K562 (cell line): ENCODE results near the gene STX1A. TPM values are rescaled to one million over a fixed set of nuclear protein-coding genes. Genes with fewer than 3 reads are reported as not detected.
A peak's percentile ranks its signal among the peaks of the same experiment; 100 is the strongest.

ENCODE experiments used
- ATF2 ChIP-seq: sonication (generic); formaldehyde crosslinking; IDR thresholded peaks from 2 replicates; pipeline ENCODE4 v1.8.1; 2022; ENCODE audit warnings: missing genetic modification reagents
- BCLAF1 ChIP-seq, 2 experiments: fragments of 450-650 bp in 1 of 2; IDR thresholded peaks; 2 replicates each; pipeline ENCODE4 v1.6.1; 2011 to 2017; ENCODE audit warnings: low read depth in 2 of 2, antibody characterized with exemption in 1 of 2, borderline replicate concordance in 1 of 2, low read length in 1 of 2, mild to moderate bottlenecking in 1 of 2, mixed read lengths in 1 of 2; ENCODE audit not compliant: control insufficient read depth in 1 of 2
- BRCA1 ChIP-seq, 2 experiments: fragments of 450-650 bp in 1 of 2; sonication (generic) in 1 of 2; formaldehyde crosslinking in 1 of 2; IDR thresholded peaks; 2 replicates each; pipeline versions ENCODE4 v1.5.0 to v1.6.1; 2017 to 2020; ENCODE audit warnings: mild to moderate bottlenecking in 1 of 2, missing genetic modification reagents in 1 of 2
- KAT7 ChIP-seq: sonication (generic); formaldehyde crosslinking; IDR thresholded peaks from 2 replicates; pipeline ENCODE4 v1.8.0; 2022; ENCODE audit warnings: missing genetic modification reagents, mild to moderate bottlenecking, borderline replicate concordance
- NCOA1 ChIP-seq: fragments of 450-650 bp; IDR thresholded peaks from 2 replicates; pipeline ENCODE4 v1.6.1; 2016; ENCODE audit warnings: low read depth
- NKRF ChIP-seq: fragments of 450-650 bp; IDR thresholded peaks from 2 replicates; pipeline ENCODE4 v1.6.1; 2016; ENCODE audit warnings: borderline replicate concordance
- NR0B1 ChIP-seq: fragments of 450-650 bp; IDR thresholded peaks from one replicate; pipeline ENCODE4 v1.6.1; 2018; ENCODE audit warnings: mild to moderate bottlenecking, moderate library complexity; ENCODE audit not compliant: partially characterized antibody
- POLR2AphosphoS2 ChIP-seq: IDR thresholded peaks from 2 replicates; pipeline ENCODE4 v1.6.1; 2012; ENCODE audit warnings: low read length, improper control_type of control experiment
- THRB ChIP-seq: fragments of 450-650 bp; formaldehyde crosslinking; conservative IDR thresholded peaks from 2 replicates; pipeline ENCODE4 v1.4.0; 2022; ENCODE audit warnings: mild to moderate bottlenecking, missing genetic modification characterization
- UBTF ChIP-seq, 2 experiments: IDR thresholded peaks; 2 replicates each; pipeline ENCODE4 v1.6.1; 2012; ENCODE audit warnings: improper control_type of control experiment in 2 of 2, low read depth in 2 of 2, low read length in 2 of 2, borderline replicate concordance in 1 of 2
- ZBED1 ChIP-seq: IDR thresholded peaks from 2 replicates; pipeline ENCODE4 v1.6.1; 2014
- ZNF586 ChIP-seq: fragments of 450-650 bp; formaldehyde crosslinking; conservative IDR thresholded peaks from 2 replicates; pipeline ENCODE4 v1.4.0; 2020; ENCODE audit warnings: mild to moderate bottlenecking, moderate library complexity
- polyA plus RNA-seq, 8 experiments: library from polyadenylated mRNA; depleted of rRNA in 4 of 8; stranded (reverse) in 5 of 8; unstranded in 3 of 8; fragments of >200 nt; fragmentation: Nextera tagmentation in 2 of 8; fragmentation: Illumina TruSeq in 1 of 8; extraction: Ambion mirVana in 2 of 8; extraction: Trizol in 1 of 8; gene quantifications; 2 replicates each; pipeline versions ENCODE4 v1.2.1 to v1.2.3, GENCODE V29; 2011 to 2014; ENCODE audit warnings: inconsistent platforms in 1 of 8, missing spikeins in 1 of 8
- total RNA-seq, 7 experiments: library from RNA; depleted of rRNA in 6 of 7; stranded (reverse); fragments of >200 nt in 6 of 7; fragmentation: Illumina TruSeq in 2 of 7; extraction: Trizol in 2 of 7; gene quantifications; 2 replicates each; pipeline versions ENCODE4 v1.2.1 to v1.2.3, GENCODE V29; 2011 to 2021; ENCODE audit warnings: low replicate concordance in 1 of 7

The STX1A gene
- total and polyA plus RNA-seq, 9 of the 15 experiments (the other 6 are each of a cell fraction or from before 2014, with no cell fraction given) = 0.04 to 15.1 (median 6.3) TPM

GRCh38 chr7:73734619-73735527 lies 15.4 kb upstream of the STX1A start (continued):
- TF ChIP-seq KAT7 = peak; percentile 8; the same call in 1 of the 2 replicates
- peak; percentile 96 for TF ChIP-seq POLR2AphosphoS2
- TF ChIP-seq NR0B1 = no peak
- TF ChIP-seq ATF2 (CRISPR knock-in tag) = no peak
- TF ChIP-seq BCLAF1 (IDR thresholded peaks at IDR 0.05; ENCODE audit: borderline replicate concordance in 1 of 2, control insufficient read depth in 1 of 2, low read depth in 2 of 2, low read length in 1 of 2) = peak in 1 of 2 experiments; percentile 77; a peak in 1 of 4 replicates
- 0 out of 4 replicates have a peak, but pooled peaks of 1 of the 2 experiments have one; percentile 39 for TF ChIP-seq UBTF (IDR thresholded peaks at IDR 0.05; ENCODE audit: borderline replicate concordance in 1 of 2, low read depth in 2 of 2, low read length in 2 of 2)
- 0 out of 2 replicates have a peak, but pooled peaks have one; percentile 15 for TF ChIP-seq NCOA1
- 0 out of 2 replicates have a peak, but pooled peaks have one; percentile 14 for TF ChIP-seq THRB
- no peak for TF ChIP-seq BRCA1 (IDR thresholded peaks at IDR 0.05)
- TF ChIP-seq BRCA1 (CRISPR knock-in tag; IDR thresholded peaks at IDR 0.05) = no peak
- no peak for TF ChIP-seq ZNF586
- TF ChIP-seq ZBED1 = 0 out of 2 replicates have a peak, but pooled peaks have one; percentile 35
- peak; percentile 30; the same call in 1 of the 2 replicates for TF ChIP-seq NKRF
